NCI-H345 treated with DMSO at 0.1 percent for 48 hours (cell line): ENCODE results near the gene LYPD5.
A peak's percentile ranks its signal among the peaks of the same experiment; 100 is the strongest.
"Not testable (repeated sequence)": the region's sequence is repeated elsewhere in the genome, so short reads cannot be mapped to it uniquely, and the experiment has no call there.

Experiments used
- DNase-seq: peaks from one replicate; lab custom pipeline; 2025; ENCODE audit not compliant: unreplicated experiment; lab: John Stamatoyannopoulos, UW

Gene LYPD5

GRCh38 chr19:43802216-43802951 is at the start of gene LYPD5:
Gene LYPD5, minus strand, starts transcription at chr19:43802447. Its CDS starts 67 bp downstream, at chr19:43802380.
- no peak for DNase-seq

GRCh38 chr19:43848821-43849220 is 46.6 kb upstream of the LYPD5 start:
- no peak for DNase-seq

GRCh38 chr19:43847884-43848283 is 45.6 kb upstream of the LYPD5 start:
- DNase-seq = no peak

GRCh38 chr19:43847246-43847645 is 45.0 kb upstream of the LYPD5 start:
- no peak for DNase-seq

- no peak for DNase-seq
Measured at GRCh38 chr19:43842007-43842406, 39.8 kb upstream of the LYPD5 start.

- no peak for DNase-seq
Measured at GRCh38 chr19:43839139-43839538, 36.9 kb upstream of the LYPD5 start.

- DNase-seq = peak; percentile 77
Measured at GRCh38 chr19:43826787-43827754, 24.8 kb upstream of the LYPD5 start, which contains the start of gene ZNF283. Gene ZNF283, plus strand, starts transcription at chr19:43827321. Its CDS starts 6,184 bp downstream, at chr19:43833505.

- not testable (repeated sequence) for DNase-seq
Measured at GRCh38 chr19:43824572-43824971, 22.3 kb upstream of the LYPD5 start.

- not testable (repeated sequence) for DNase-seq
Measured at GRCh38 chr19:43823856-43824255, 21.6 kb upstream of the LYPD5 start.

- DNase-seq = no peak
Measured at GRCh38 chr19:43820884-43821215, 18.6 kb upstream of the LYPD5 start.

- no peak for DNase-seq
Measured at GRCh38 chr19:43820098-43820883, 18.0 kb upstream of the LYPD5 start.

- DNase-seq = no peak
Measured at GRCh38 chr19:43818500-43818899, 16.3 kb upstream of the LYPD5 start.

- DNase-seq = not testable (repeated sequence)
Measured at GRCh38 chr19:43817454-43817853, 15.2 kb upstream of the LYPD5 start.

GRCh38 chr19:43814663-43815352 is 12.6 kb upstream of the LYPD5 start:
- DNase-seq = no peak

GRCh38 chr19:43812688-43813087 is 10.4 kb upstream of the LYPD5 start:
- no peak for DNase-seq

GRCh38 chr19:43812259-43812658 is 10.0 kb upstream of the LYPD5 start:
- DNase-seq = no peak

GRCh38 chr19:43811837-43812236 is 9.6 kb upstream of the LYPD5 start:
- no peak for DNase-seq

- DNase-seq = peak; percentile 31
Measured at GRCh38 chr19:43809762-43810696, 7.8 kb upstream of the LYPD5 start.

GRCh38 chr19:43807651-43808050 is 5.4 kb upstream of the LYPD5 start:
- DNase-seq = no peak
